BE2C (cell line): Measurements from ENCODE around the gene RAB11FIP5.

Source experiments
- DNase-seq: peaks from one replicate; pipeline ENCODE4 v3.0.0-alpha.2; 2020
- H3K27me3 ChIP-seq: fragments of 250-450 bp; sonication (Bioruptor Pico); 2 replicates; pipeline ENCODE4 v1.5.1; 2020; ENCODE audit warnings: mild to moderate bottlenecking
- H3K36me3 ChIP-seq: fragments of 250-450 bp; sonication (Bioruptor Pico); 2 replicates; pipeline ENCODE4 v1.5.1; 2020; ENCODE audit warnings: mild to moderate bottlenecking
- H3K4me1 ChIP-seq: fragments of 250-450 bp; sonication (Bioruptor Pico); 2 replicates; pipeline ENCODE4 v1.5.1; 2020
- H3K4me3 ChIP-seq: 2 replicates; pipeline ENCODE4 v1.5.1; 2011; ENCODE audit warnings: low read depth, low read length
- H3K9me3 ChIP-seq: fragments of 250-450 bp; sonication (Bioruptor Pico); 2 replicates; pipeline ENCODE4 v1.5.1; 2020
- CTCF ChIP-seq: IDR thresholded peaks from 2 replicates; pipeline ENCODE4 v1.5.1; 2012; ENCODE audit warnings: mild to moderate bottlenecking, low read depth, low read length

Gene RAB11FIP5

DNA sequence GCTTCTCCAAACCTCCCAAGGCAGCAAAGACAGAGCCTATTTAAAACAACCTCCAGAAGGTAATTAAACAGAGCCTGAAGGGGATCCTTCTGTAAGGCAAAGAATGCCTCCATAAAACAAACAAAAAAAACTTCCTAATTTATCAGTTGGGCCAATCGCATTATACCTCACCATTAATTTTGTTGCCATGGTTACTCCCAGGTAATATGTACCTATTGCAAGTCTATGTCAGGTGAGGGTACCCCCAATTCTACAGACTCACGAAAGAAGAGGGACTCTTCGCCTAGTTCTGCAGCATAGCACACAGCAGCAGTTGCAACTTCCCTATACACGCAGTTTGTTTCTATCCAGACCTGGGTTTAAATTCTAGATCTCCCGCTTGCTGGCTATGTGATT lies 80.0 kb downstream of the RAB11FIP5 start:
- H3K4me3 ChIP-seq = no peak overlapping the region
- H3K36me3 ChIP-seq = no peaks in the 10 kb centered on the region
- no peak for TF ChIP-seq CTCF
- no peaks in the 10 kb centered on the region for H3K9me3 ChIP-seq
- no peaks in the 10 kb centered on the region; the same call in 1 of the 2 replicates for H3K4me1 ChIP-seq
- no peaks in the 10 kb centered on the region for H3K27me3 ChIP-seq
- no peak for DNase-seq

GRCh38 chr2:73031725-73032701 lies 80.7 kb downstream of the RAB11FIP5 start:
- Histone ChIP-seq H3K4me1 (no peaks in the 10 kb centered on the region; the same call in 1 of the 2 replicates), H3K36me3 (no peaks in the 10 kb centered on the region), H3K4me3 (no peak overlapping the region), H3K9me3 (no peaks in the 10 kb centered on the region), H3K27me3 (no peaks in the 10 kb centered on the region)
- no peak for TF ChIP-seq CTCF
- no peak for DNase-seq

GRCh38 chr2:73031095-73031678 lies 81.6 kb downstream of the RAB11FIP5 start:
- H3K36me3 ChIP-seq = no peaks in the 10 kb centered on the region

GRCh38 chr2:73028841-73029240 lies 83.9 kb downstream of the RAB11FIP5 start:
- H3K4me1 ChIP-seq = no peaks in the 10 kb centered on the region; the same call in 1 of the 2 replicates
- H3K9me3 ChIP-seq = no peaks in the 10 kb centered on the region
- no peaks in the 10 kb centered on the region for H3K36me3 ChIP-seq
- peak; percentile 68 for DNase-seq
- no peak overlapping the region for H3K4me3 ChIP-seq
- no peak for TF ChIP-seq CTCF
- no peaks in the 10 kb centered on the region for H3K27me3 ChIP-seq

More at GRCh38 chr2:73031095-73031678, 81.6 kb downstream of the RAB11FIP5 start:
- DNase-seq = no peak
- Histone ChIP-seq H3K4me3 (no peak overlapping the region), H3K4me1 (no peaks in the 10 kb centered on the region; the same call in 1 of the 2 replicates), H3K9me3 (no peaks in the 10 kb centered on the region), H3K27me3 (no peaks in the 10 kb centered on the region)
- no peak for TF ChIP-seq CTCF

GRCh38 chr2:73027340-73027739 lies 85.4 kb downstream of the RAB11FIP5 start:
- no peak for DNase-seq
- no peaks in the 10 kb centered on the region; the same call in 1 of the 2 replicates for H3K4me1 ChIP-seq

More at GRCh38 chr2:73027340-73027739, 85.4 kb downstream of the RAB11FIP5 start:
- no peaks in the 10 kb centered on the region for H3K27me3 ChIP-seq
- TF ChIP-seq CTCF = no peak
- no peak overlapping the region for H3K4me3 ChIP-seq
- H3K36me3 ChIP-seq = no peaks in the 10 kb centered on the region
- no peaks in the 10 kb centered on the region for H3K9me3 ChIP-seq
